Heart left ventricle (tissue), 13 donors: ENCODE measurements around the gene SLC9A5.

Experiments used
- POLR2A ChIP-seq, 2 donors: fragments of 450-650 bp; IDR thresholded peaks; one replicate each; pipeline ENCODE4 v1.6.1; 2017; ENCODE audit warnings: antibody characterized with exemption in 2 of 2, mild to moderate bottlenecking in 2 of 2, moderate library complexity in 2 of 2
- TF ChIP-seq, protein P1 (sequence below), 12 donors: fragments of 200-600 bp; sonication (generic) in 4 of 12; IDR thresholded peaks; one replicate each; pipeline versions ENCODE4 v1.5.0 to v1.8.0; 2018 to 2022; ENCODE audit warnings: antibody characterized with exemption in 12 of 12, mild to moderate bottlenecking in 5 of 12
- donor health status: ischemic (EF 13 %, LVEDD 7.1; RV severe dilation, severe dysfunction).
- donor health status: DM: no; HTN: yes; CAD: no.
- donor health status: DM: no; HTN: no; CAD: no.
- donor health status: ischemic (EF 25% LVEDD 6.9; RV normal size, moderate dysfunction).
- donor health status: ischemic (EF 25% LVEDD 5.7; RV mildly dilated, moderate dysfunction).
- donor health status: ischemic (EF 35%, LVEDD 5.7; RV mildly dilated, moderate dysfunction).
- donor health status: nonischemic (EF 11% LVEDD 7.7; RV severe dilation, severe dysfunction).
- donor health status: DM: yes; HTN: yes; CAD: no.
- donor health status: PGD.
- donor health status: ischemic (EF 29% LVEDD 5.4; RV normal size, mild dysfunction).
- donor health status: nonischemic (EF 23%, LVEDD 6.1; RV moderate dilation, normal function).

DNA sequence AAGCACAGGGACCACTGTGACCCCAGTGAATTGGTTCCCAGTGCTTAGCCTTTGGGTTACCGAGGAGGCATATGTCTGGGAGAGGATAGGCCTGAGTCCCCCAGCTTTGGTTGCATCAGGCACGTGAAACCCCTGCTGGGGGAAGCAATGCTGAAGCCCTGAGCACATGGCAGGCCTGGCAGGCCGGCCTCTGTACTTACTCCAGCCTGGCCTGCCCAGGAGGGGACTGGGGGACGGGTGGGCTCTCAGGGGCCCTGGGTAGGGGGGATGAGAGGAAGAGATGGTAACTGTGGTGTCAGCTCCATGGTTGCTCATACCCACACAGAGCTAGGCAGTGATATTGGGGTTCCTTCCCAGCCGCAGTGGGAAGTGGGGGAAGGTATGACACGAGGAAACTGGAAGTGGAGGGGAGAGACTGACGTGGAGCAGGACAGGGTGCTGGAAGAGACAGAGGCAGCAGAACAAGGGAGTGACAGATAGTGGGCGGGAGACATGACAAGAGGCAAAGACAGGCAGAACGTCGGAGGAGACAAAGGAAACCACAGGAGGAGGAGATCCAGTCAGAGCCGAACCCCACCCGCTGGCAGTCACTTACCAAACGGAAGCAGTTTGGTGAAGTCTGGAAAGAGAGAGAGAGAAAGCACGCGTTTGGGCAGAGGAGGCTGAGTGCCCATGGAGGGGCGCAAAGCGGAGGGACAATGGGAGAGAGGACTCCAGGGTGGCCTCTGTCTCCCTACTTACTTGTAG lies 12.8 kb upstream of the SLC9A5 start:
- no peak for TF ChIP-seq POLR2A (IDR thresholded peaks at IDR 0.05)
- TF ChIP-seq, protein P1, sequence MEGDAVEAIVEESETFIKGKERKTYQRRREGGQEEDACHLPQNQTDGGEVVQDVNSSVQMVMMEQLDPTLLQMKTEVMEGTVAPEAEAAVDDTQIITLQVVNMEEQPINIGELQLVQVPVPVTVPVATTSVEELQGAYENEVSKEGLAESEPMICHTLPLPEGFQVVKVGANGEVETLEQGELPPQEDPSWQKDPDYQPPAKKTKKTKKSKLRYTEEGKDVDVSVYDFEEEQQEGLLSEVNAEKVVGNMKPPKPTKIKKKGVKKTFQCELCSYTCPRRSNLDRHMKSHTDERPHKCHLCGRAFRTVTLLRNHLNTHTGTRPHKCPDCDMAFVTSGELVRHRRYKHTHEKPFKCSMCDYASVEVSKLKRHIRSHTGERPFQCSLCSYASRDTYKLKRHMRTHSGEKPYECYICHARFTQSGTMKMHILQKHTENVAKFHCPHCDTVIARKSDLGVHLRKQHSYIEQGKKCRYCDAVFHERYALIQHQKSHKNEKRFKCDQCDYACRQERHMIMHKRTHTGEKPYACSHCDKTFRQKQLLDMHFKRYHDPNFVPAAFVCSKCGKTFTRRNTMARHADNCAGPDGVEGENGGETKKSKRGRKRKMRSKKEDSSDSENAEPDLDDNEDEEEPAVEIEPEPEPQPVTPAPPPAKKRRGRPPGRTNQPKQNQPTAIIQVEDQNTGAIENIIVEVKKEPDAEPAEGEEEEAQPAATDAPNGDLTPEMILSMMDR (IDR thresholded peaks at IDR 0.05) = no peak
